Cardiac septum (tissue), 1 donor: ENCODE results near the gene AGAP1. TPM values are rescaled to one million over a fixed set of nuclear protein-coding genes. Genes with fewer than 3 reads are reported as not detected.

Experiments used
- DNase-seq: peaks from one replicate; pipeline ENCODE4 v3.0.0-alpha.2; 2020; ENCODE audit warnings: low spot score
- intact Hi-C: fragments of 100-400 bp; cut with DNase I; formaldehyde crosslinking; loops from one replicate; pipeline ENCODE4 v1.14.0; 2022
- total RNA-seq: library from RNA; stranded (reverse); fragmentation: NEBNext Ultra II Directional; extraction: Animal tissue kit (Norgen Biotek cat#: 25700); gene quantifications from one replicate; pipeline ENCODE4 v1.2.1, GENCODE V29; 2021
- donor health status: DM: no; HTN: no; CAD: no.

Gene AGAP1
- total RNA-seq, 1 donor from 2014 or later, result 18.7 TPM

- DNase-seq, result no peak
- intact Hi-C loops, result no loop called here
Observed at GRCh38 chr2:235483313-235483712, 10.5 kb upstream of the AGAP1 start.

- no peak for DNase-seq
- intact Hi-C loops, result no loop called here
Observed at GRCh38 chr2:235485362-235485761, 8.5 kb upstream of the AGAP1 start.

DNA sequence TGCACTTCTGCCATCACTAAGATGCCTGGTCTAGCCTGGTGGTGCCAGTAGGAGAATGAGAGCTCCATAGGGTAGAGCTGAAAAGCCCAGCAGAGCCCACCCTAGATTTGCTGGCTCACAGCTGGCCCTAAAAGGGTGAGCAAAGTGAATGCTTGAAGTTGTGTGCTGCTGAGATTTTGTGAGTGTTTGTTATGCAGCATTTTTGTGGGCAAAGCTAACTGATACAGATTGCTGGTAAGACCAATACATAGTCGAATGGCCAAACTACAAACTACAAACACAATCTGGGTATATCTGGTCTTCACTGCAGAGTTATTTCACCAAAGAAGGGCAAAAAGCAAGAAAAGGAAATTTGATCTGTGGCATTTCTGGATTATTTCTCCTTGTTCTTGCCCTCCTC lies 7.1 kb upstream of the AGAP1 start:
- no peak for DNase-seq
- intact Hi-C loops, result no loop called here

DNA sequence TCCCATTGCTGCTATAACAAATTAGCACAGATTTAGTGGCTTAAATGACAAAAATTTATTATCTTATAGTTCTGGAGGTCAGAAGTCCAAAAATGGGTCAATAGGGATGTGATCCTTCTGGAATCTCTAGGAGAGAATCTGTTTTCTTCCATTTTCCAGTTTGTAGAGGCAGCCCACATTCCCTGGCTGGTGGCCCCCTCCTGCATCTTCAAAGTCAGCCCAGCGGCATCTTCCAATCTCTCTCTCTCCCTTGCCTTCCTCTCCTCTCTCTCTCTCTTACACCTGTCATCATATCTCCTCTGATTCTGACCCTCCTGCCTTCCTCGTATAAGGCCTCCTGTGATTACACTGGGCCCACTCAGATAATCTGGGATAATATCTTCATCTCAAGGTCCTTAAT lies 3.9 kb upstream of the AGAP1 start:
- DNase-seq, result no peak
- intact Hi-C loops, result loop anchor here (5.0 kb wide), 1 partner anchor 177 kb away; no protein-coding TSS in a partner anchor

DNA sequence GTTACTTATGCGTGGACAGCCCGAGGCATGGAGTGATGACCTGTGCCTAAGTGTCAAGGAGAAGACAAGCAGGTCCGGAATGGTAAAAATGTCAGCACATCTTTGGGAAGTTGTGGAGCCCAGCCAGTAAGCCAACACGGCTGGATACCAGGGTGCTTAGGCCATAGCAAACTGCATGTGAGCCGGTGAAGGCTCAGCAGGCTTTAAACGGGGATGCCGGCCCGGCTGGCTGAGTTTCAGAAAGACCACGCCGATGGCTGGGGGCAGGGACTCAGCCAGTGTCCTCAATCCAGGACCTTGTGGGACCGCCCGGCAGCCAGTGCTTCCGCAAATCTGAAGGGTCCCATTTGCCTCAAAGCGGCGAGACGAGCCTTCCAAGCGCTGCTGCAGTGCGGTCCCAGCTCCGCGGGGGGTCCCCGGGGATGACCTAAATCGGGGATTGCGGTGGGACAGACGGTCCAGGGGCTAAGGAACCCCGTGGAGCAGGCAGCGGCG lies 946 bp upstream of the AGAP1 start:
- no peak for DNase-seq

GRCh38 chr2:235493402-235493774 lies 455 bp upstream of the AGAP1 start:
- no peak for DNase-seq
- intact Hi-C loops, result loop anchor here (5.0 kb wide), 1 partner anchor 174 kb away; no protein-coding TSS in a partner anchor

More for the DNA sequence above, 946 bp upstream of the AGAP1 start:
- intact Hi-C loops, result loop anchor here (5.0 kb wide), 1 partner anchor 174 kb away; no protein-coding TSS in a partner anchor

GRCh38 chr2:235494716-235495372 lies 1.0 kb downstream of the AGAP1 start:
- no peak for DNase-seq

GRCh38 chr2:235495373-235496238 lies 1.8 kb downstream of the AGAP1 start:
- peak; percentile 19 for DNase-seq
- intact Hi-C loops, result loop anchor here (5.0 kb wide), 3 partner anchors 63 to 358 kb away; no protein-coding TSS in a partner anchor

More at GRCh38 chr2:235494716-235495372, 1.0 kb downstream of the AGAP1 start:
- intact Hi-C loops, result loop anchor here (5.0 kb wide), 4 partner anchors 63 to 358 kb away; no protein-coding TSS in a partner anchor

DNA sequence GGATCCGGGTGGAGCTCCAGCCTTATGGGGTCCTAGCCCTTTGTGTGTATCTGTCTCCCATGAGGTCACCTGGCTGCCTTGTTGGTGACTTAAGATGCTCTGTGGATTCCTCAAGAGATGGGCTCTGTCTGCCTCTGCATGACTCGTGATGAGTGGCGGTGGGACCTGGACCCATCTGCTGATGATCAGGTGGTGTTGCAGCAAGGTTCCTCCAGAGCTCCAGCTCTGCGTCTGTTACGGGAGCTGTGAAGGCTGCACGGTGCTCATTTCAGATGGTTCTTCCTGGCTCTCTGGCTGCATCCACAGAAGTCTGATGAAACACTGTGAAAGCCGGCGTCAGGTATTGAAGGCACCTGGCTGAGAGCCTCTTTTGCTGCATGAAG lies 2.4 kb downstream of the AGAP1 start:
- intact Hi-C loops, result loop anchor here (5.0 kb wide), 3 partner anchors 64 to 359 kb away; no protein-coding TSS in a partner anchor
- peak; percentile 70 for DNase-seq

- DNase-seq, result peak; percentile 19
- intact Hi-C loops, result loop anchor here (5.0 kb wide), 3 partner anchors 65 to 360 kb away; no protein-coding TSS in a partner anchor
Observed at GRCh38 chr2:235497096-235497495, 3.3 kb downstream of the AGAP1 start.

DNA sequence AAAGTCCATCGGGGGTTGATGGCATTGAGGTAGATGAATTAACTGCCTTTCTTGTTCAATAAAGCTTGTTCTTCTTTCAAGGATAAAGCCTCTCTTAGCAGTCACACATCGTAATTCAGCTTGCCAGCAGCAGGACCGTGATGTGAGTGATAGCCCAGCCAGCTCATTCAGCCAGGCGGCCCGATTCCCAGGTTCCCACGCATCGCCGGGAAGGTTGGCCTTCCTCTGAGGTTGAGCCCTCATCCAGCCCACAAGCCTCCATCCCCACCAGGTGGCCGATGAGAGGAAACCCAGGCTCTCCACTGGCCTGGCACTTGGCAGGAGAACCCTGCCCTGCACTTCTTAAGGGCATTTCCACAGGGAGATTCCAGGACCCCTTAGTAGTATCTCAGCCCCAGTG lies 4.7 kb downstream of the AGAP1 start:
- intact Hi-C loops, result loop anchor here (5.0 kb wide), 3 partner anchors 66 to 361 kb away; no protein-coding TSS in a partner anchor
- DNase-seq, result peak; percentile 66

DNA sequence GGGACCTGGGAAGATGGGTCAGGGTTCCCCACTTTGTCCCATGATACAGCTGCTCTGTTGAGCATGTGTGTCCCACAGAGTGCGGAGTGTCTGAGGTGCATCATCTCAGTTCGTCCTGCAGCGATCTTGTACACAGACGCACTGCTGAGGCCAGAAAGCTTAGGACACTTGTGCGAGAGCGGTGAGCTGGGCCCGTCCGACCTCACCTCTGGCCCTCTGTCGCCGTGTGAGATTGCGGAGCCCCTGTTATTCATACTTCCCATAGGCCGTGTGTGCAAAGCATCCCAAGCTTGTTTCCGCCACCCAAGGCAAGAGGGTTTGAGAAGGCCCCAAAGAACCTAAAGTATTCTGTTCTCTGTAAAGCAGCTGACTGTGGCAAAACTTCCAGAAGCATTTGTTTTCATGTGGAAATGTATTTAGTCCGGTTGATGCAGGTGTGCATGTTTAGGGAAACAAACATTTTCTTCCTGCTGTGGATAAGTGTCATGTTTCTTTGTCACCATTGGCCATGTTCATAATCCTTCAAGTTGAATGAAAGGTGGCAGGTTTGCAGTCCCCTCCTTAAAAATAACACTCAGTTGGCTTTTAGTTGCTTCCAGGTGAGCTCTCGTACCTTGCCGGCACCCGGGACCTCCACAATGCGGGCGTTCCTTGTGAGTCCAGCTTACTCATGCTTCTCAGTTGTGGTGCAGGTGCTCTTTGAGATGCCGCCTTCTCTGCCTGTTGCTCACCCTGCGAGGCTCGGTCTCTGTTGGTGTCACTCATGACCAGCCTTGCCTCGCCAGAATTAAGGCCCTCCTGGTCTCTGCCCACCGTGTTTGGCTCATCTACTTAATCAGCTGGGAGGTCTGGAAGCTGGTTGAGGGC lies 5.3 kb downstream of the AGAP1 start:
- intact Hi-C loops, result loop anchor here (5.0 kb wide), 3 partner anchors 67 to 362 kb away; no protein-coding TSS in a partner anchor
- peak; percentile 74 for DNase-seq

- intact Hi-C loops, result no loop called here
- DNase-seq, result peak; percentile 53
Observed at GRCh38 chr2:235500110-235500760, 6.4 kb downstream of the AGAP1 start.

- intact Hi-C loops, result no loop called here
- DNase-seq, result peak; percentile 51
Observed at GRCh38 chr2:235500761-235501672, 7.2 kb downstream of the AGAP1 start.

DNA sequence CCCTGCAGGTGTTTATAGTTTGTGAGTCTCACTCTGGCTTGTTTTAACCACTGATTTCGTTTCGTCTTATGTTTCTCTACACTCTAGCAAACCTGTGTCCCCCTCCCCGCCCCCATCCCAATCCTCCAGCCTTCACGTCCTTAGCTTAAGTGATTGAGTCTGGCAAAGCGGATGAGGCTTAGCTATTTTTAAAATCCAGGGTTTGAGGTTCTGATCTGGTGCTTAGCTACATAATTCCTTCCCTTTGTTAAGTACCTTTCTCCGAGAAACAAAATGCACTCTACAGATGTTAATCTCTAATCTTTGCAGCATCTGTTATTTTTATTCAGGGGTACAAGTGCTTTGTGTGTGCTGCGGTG lies 7.8 kb downstream of the AGAP1 start:
- intact Hi-C loops, result no loop called here
- no peak for DNase-seq

GRCh38 chr2:235502336-235502735 lies 8.5 kb downstream of the AGAP1 start:
- intact Hi-C loops, result no loop called here
- no peak for DNase-seq

DNA sequence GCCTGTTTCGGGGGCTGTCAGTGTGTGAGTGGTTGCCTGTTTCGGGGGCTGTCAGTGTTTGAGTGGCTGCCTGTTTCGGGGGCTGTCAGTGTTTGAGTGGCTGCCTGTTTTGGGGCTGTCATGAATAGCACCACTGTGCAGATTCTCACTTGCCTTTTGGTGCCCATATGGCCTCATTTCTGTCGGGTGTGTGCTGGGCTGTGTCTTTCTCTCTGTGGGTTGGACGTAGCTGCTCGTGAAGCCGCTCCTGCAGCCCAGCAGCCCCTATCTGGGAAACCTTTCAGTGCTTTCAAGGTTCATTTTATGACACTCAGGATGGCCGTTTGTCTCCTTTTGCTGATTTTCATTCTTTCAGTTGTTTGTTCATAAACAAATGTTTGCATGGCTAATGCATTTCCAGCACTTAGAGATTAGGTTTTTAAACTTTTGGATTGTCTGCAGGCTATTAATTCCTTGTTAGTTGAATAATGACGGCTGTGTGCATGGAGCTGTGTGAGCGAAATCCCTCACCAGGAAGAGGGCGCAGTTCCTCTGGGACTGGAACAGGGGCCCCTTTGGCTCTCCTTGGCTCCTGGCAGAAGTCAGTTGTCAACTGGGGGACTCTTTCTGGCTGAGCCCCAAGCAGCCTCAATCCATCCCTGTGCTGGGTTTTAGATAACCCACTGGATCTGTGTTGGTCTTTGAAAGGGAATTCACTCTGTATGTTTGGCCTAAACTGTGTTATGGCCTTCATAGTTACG lies 10.8 kb downstream of the AGAP1 start:
- peak; percentile 56 for DNase-seq
- intact Hi-C loops, result no loop called here
